K562 (cell line): Measurements from ENCODE around the gene ICA1L.
"Not testable (repeated sequence)": the region's sequence is repeated elsewhere in the genome, so short reads cannot be mapped to it uniquely, and the experiment has no call there.

Source experiments
- CTCFL ChIP-seq: IDR thresholded peaks from 2 replicates; pipeline ENCODE4 v1.6.1; 2011; ENCODE audit warnings: borderline replicate concordance, low read depth, mild to moderate bottlenecking, moderate library complexity, low read length; ENCODE audit not compliant: insufficient read depth, poor library complexity, severe bottlenecking
- DNMT1 ChIP-seq: fragments of 450-650 bp; IDR thresholded peaks from 2 replicates; pipeline ENCODE4 v1.6.1; 2016; ENCODE audit warnings: antibody characterized with exemption, mild to moderate bottlenecking
- MED1 ChIP-seq: sonication (generic); formaldehyde crosslinking; IDR thresholded peaks from 2 replicates; pipeline ENCODE4 v1.8.1; 2023; ENCODE audit warnings: missing genetic modification reagents, borderline replicate concordance
- MYBL2 ChIP-seq, 2 experiments: fragments of 450-650 bp in 1 of 2; sonication (generic) in 1 of 2; formaldehyde crosslinking in 1 of 2; IDR thresholded peaks; 2 replicates each; pipeline versions ENCODE4 v1.6.1 to v1.8.1; 2017 to 2022; ENCODE audit warnings: borderline replicate concordance in 1 of 2, inconsistent platforms in 1 of 2, low read depth in 1 of 2, mild to moderate bottlenecking in 1 of 2, missing genetic modification reagents in 1 of 2, moderate library complexity in 1 of 2
- MYC ChIP-seq, 2 experiments: fragments of 250-450 bp in 1 of 2; sonication (Bioruptor Pico) in 1 of 2; IDR thresholded peaks; 2 replicates each; pipeline versions ENCODE4 v1.5.1 to v1.6.1; 2012 to 2021; ENCODE audit warnings: low read depth in 2 of 2, borderline replicate concordance in 1 of 2, improper control_type of control experiment in 1 of 2, low read length in 1 of 2, mild to moderate bottlenecking in 1 of 2, moderate library complexity in 1 of 2
- POLR2AphosphoS5 ChIP-seq: IDR thresholded peaks from 2 replicates; pipeline ENCODE4 v1.6.1; 2011; ENCODE audit warnings: mild to moderate bottlenecking, low read depth, low read length, moderate library complexity; ENCODE audit not compliant: control insufficient read depth, insufficient read depth
- RAD21 ChIP-seq, 2 experiments: fragments of 250-450 bp in 1 of 2; fragments of 450-650 bp in 1 of 2; sonication (Bioruptor Pico) in 1 of 2; formaldehyde crosslinking in 1 of 2; IDR thresholded peaks in 1 of 2; conservative IDR thresholded peaks in 1 of 2; 2 replicates each; pipeline versions ENCODE4 v1.4.0 to v1.8.0; 2020 to 2022; ENCODE audit warnings: mild to moderate bottlenecking in 2 of 2, moderate library complexity in 1 of 2
- RBM22 ChIP-seq: fragments of 200-400 bp; formaldehyde crosslinking; IDR thresholded peaks from 2 replicates; pipeline ENCODE4 v1.6.1; 2018; ENCODE audit warnings: low read length, low read depth; ENCODE audit not compliant: poor library complexity, severe bottlenecking
- RBM25 ChIP-seq: fragments of 200-400 bp; formaldehyde crosslinking; IDR thresholded peaks from 2 replicates; pipeline ENCODE4 v1.6.1; 2018; ENCODE audit warnings: low read length, low read depth, moderate library complexity; ENCODE audit not compliant: severe bottlenecking
- SPI1 ChIP-seq: IDR thresholded peaks from 2 replicates; pipeline ENCODE4 v1.6.1; 2011; ENCODE audit warnings: low read depth, low read length, control low read depth, borderline replicate concordance
- TBP ChIP-seq: optimal IDR thresholded peaks from 2 replicates; pipeline ENCODE3; 2011; ENCODE audit warnings: low read depth, low read length, improper control_type of control experiment
- ZFX ChIP-seq: sonication (generic); formaldehyde crosslinking; IDR thresholded peaks from 2 replicates; pipeline ENCODE4 v1.8.0; 2022; ENCODE audit warnings: mild to moderate bottlenecking, missing genetic modification reagents, moderate library complexity
- TF ChIP-seq, protein P1 (sequence below), 3 experiments: IDR thresholded peaks in 2 of 3; conservative IDR thresholded peaks in 1 of 3; 2 replicates each; pipeline ENCODE4 v1.5.1; 2011 to 2012; ENCODE audit warnings: low read length in 3 of 3, mild to moderate bottlenecking in 3 of 3, control low read depth in 2 of 3, improper control_type of control experiment in 1 of 3, inconsistent platforms in 1 of 3, low read depth in 1 of 3, mixed read lengths in 1 of 3, moderate library complexity in 1 of 3; ENCODE audit not compliant: insufficient read depth in 2 of 3
- TF ChIP-seq, protein P2 (sequence below): fragments of 450-650 bp; IDR thresholded peaks from 2 replicates; pipeline ENCODE4 v1.6.1; 2016; ENCODE audit warnings: antibody characterized with exemption

- TF ChIP-seq CTCFL; ZFX (CRISPR knock-in tag); SPI1; RBM25; POLR2AphosphoS5; DNMT1; RBM22; MYC (IDR thresholded peaks at IDR 0.05; ENCODE audit: low read depth, low read length); MYC (CRISPR knock-in tag; IDR thresholded peaks at IDR 0.05; ENCODE audit: borderline replicate concordance, low read depth); RAD21 (CRISPR knock-in tag; conservative IDR thresholded peaks at IDR 0.05 in 1 of 2, IDR thresholded peaks at IDR 0.05 in 1 of 2); TBP; MED1 (CRISPR knock-in tag); MYBL2 (IDR thresholded peaks at IDR 0.05; ENCODE audit: low read depth); MYBL2 (CRISPR knock-in tag; IDR thresholded peaks at IDR 0.05; ENCODE audit: borderline replicate concordance): not testable (repeated sequence)
- TF ChIP-seq, protein P1, sequence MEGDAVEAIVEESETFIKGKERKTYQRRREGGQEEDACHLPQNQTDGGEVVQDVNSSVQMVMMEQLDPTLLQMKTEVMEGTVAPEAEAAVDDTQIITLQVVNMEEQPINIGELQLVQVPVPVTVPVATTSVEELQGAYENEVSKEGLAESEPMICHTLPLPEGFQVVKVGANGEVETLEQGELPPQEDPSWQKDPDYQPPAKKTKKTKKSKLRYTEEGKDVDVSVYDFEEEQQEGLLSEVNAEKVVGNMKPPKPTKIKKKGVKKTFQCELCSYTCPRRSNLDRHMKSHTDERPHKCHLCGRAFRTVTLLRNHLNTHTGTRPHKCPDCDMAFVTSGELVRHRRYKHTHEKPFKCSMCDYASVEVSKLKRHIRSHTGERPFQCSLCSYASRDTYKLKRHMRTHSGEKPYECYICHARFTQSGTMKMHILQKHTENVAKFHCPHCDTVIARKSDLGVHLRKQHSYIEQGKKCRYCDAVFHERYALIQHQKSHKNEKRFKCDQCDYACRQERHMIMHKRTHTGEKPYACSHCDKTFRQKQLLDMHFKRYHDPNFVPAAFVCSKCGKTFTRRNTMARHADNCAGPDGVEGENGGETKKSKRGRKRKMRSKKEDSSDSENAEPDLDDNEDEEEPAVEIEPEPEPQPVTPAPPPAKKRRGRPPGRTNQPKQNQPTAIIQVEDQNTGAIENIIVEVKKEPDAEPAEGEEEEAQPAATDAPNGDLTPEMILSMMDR (IDR thresholded peaks at IDR 0.05 in 2 of 3, conservative IDR thresholded peaks at IDR 0.05 in 1 of 3; ENCODE audit: insufficient read depth in 2 of 3, low read depth in 1 of 3, low read length in 3 of 3), result not testable (repeated sequence)
- TF ChIP-seq, protein P2, sequence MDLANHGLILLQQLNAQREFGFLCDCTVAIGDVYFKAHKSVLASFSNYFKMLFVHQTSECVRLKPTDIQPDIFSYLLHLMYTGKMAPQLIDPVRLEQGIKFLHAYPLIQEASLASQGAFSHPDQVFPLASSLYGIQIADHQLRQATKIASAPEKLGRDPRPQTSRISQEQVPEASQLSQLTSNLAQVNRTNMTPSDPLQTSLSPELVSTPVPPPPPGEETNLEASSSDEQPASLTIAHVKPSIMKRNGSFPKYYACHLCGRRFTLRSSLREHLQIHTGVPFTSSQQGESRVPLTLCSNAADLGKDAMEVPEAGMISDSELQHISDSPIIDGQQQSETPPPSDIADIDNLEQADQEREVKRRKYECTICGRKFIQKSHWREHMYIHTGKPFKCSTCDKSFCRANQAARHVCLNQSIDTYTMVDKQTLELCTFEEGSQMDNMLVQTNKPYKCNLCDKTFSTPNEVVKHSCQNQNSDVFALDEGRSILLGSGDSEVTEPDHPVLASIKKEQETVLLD, result not testable (repeated sequence)
Observed at GRCh38 chr2:202849343-202849742, 22.2 kb downstream of the ICA1L start.
